Astrocyte of the spinal cord (primary cell): Measurements from ENCODE around the gene KANSL1.

Experiments used
- DNase-seq: peaks from one replicate; pipeline ENCODE4 v3.0.0; 2011; ENCODE audit warnings: low read depth, low spot score
- H3K4me3 ChIP-seq: 2 replicates; pipeline ENCODE4 v1.5.1; 2011; ENCODE audit warnings: low read depth, mild to moderate bottlenecking, low read length, moderate library complexity
- in situ Hi-C: cut with HindIII; loops from 2 replicates; pipeline ENCODE4 v1.10.0; 2017; ENCODE audit warnings: low sequenced_read_pairs
- TF ChIP-seq, protein P1 (sequence below): IDR thresholded peaks from 2 replicates; pipeline ENCODE4 v1.5.1; 2012; ENCODE audit warnings: low read depth, mild to moderate bottlenecking, low read length, inconsistent platforms

KANSL1 gene

GRCh38 chr17:46205975-46206374 lies 12.7 kb upstream of the KANSL1 start:
- H3K4me3 ChIP-seq: no peak overlapping the region
- TF ChIP-seq, protein P1, sequence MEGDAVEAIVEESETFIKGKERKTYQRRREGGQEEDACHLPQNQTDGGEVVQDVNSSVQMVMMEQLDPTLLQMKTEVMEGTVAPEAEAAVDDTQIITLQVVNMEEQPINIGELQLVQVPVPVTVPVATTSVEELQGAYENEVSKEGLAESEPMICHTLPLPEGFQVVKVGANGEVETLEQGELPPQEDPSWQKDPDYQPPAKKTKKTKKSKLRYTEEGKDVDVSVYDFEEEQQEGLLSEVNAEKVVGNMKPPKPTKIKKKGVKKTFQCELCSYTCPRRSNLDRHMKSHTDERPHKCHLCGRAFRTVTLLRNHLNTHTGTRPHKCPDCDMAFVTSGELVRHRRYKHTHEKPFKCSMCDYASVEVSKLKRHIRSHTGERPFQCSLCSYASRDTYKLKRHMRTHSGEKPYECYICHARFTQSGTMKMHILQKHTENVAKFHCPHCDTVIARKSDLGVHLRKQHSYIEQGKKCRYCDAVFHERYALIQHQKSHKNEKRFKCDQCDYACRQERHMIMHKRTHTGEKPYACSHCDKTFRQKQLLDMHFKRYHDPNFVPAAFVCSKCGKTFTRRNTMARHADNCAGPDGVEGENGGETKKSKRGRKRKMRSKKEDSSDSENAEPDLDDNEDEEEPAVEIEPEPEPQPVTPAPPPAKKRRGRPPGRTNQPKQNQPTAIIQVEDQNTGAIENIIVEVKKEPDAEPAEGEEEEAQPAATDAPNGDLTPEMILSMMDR: no peak
- in situ Hi-C loops: no loop called here
- no peak for DNase-seq

DNA sequence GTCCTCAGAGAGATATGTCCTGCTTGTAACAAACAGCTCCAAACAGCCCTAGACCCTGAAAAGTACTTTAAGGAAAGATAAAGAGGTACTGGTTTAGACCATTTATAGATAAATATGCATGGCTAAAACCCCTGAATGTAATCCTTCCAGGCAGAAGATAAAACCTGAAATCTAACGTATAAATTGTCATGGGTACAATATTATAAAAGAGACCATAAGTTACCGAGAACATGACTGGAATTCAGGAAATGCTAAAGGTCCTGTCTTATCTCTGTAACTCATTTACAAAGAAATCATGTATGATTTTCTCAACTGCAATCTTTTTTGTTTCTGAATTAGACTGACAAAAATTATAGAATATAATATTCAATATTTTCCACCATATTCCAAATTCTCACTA lies 9.2 kb upstream of the KANSL1 start:
- DNase-seq: no peak
- TF ChIP-seq, protein P1: no peak
- in situ Hi-C loops: no loop called here
- H3K4me3 ChIP-seq: no peak overlapping the region

DNA sequence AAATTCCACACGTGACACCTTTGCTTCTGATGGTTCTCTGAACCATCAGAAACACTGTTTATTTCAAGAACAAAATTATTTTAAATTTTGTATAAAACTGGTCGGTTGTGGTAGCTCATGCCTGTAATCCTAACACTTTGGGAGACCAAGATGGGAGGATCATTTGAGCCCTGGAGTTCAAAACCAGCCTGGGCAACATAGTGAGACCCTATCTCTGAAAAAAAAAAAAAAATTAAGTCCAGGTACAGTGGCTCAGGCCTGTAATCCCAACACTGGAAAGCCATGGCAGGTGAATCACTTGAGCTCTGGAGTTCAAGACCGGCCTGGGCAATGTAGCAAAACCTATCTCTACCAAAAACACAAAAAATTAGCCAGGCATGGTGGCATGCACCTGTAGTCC lies 8.3 kb upstream of the KANSL1 start:
- in situ Hi-C loops: no loop called here
- TF ChIP-seq, protein P1: no peak
- DNase-seq: no peak
- H3K4me3 ChIP-seq: no peak overlapping the region

DNA sequence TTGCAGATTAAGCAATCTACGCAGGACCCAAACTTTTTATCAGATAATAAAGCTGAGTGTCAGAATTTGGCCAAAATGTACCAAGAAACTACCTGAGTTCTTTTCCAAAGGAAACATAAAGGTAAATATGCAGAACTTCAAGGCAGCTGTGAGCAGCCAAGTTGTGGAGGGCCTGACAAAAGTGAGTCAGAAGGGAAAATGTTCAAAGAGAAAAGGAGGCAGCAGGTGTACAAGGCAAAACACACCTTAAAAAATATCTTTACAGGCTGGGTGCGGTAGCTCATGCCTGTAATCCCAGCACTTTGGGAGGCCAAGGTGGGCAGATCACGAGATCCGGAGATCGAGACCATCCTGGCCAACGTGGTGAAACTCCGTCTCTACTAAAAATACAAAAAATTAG lies 7.0 kb upstream of the KANSL1 start:
- DNase-seq: no peak
- TF ChIP-seq, protein P1: no peak
- in situ Hi-C loops: no loop called here

DNA sequence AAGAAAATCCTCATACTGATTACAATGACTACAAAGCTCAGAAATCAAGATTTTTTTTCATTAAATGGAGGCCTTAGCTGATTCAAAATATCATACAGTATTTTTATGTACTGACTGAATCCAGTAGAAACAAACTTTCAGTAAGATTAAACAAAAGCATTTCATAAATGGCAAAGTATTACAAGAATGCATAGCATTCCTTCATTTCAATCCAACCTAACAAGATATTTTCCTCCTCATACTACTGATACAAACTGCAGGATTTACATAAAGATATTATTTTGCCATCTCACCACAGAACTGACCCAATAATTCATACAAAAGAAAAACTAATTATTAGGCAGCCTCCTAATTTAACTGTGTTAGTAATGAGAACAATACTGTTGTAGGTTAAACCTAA lies 6.2 kb upstream of the KANSL1 start:
- TF ChIP-seq, protein P1: no peak
- DNase-seq: no peak
- in situ Hi-C loops: no loop called here
- no peak overlapping the region for H3K4me3 ChIP-seq

More for the DNA sequence above, 7.0 kb upstream of the KANSL1 start:
- no peak overlapping the region for H3K4me3 ChIP-seq

- in situ Hi-C loops: no loop called here
- no peak for DNase-seq
- H3K4me3 ChIP-seq: no peak overlapping the region
- TF ChIP-seq, protein P1: no peak
These were observed 5.0 kb upstream of the KANSL1 start for GRCh38 chr17:46198233-46198632.

DNA sequence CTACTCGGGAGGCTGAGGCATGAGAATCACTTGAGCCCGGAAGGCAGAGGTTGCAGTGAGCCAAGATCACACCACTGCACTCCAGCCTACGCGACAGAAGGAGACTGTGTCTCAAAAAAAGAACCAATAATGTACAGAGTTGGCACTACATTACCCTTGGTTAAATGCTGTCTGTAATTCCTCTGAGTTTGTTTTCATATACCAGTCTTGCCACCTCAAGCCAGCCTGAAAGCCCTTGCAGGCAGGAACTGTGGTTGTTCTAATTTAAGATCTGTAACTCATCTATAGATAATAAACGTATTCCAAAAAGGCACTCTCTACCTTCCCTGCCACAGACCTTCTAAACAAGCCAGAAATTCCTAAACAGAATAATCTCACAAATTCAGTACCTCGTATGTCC lies 4.3 kb upstream of the KANSL1 start:
- TF ChIP-seq, protein P1: no peak
- no peak overlapping the region for H3K4me3 ChIP-seq
- no peak for DNase-seq
- in situ Hi-C loops: no loop called here
